Measurements from ENCODE around the gene SNN. TPM values are rescaled to one million over a fixed set of nuclear protein-coding genes. Genes with fewer than 3 reads are reported as not detected.

The SNN gene
- total RNA-seq, result 18.1 and 54.8 TPM in 2 replicates

GRCh38 chr16:11667824-11668622 is at the start of gene SNN:
Gene SNN (plus strand): TSS chr16:11668455. CDS start chr16:11676060, 7,605 bp downstream.

Other genes with a start within 250 kb of the SNN start
- 77.6 and 198 TPM in 2 replicates for gene LITAF, start 81.5 kb upstream of the SNN start, total RNA-seq
- gene TXNDC11, start 74.4 kb downstream of the SNN start, total RNA-seq, result 32.2 and 36.6 TPM in 2 replicates
- 38.3 and 51.3 TPM in 2 replicates for gene ZC3H7A, start 128.8 kb downstream of the SNN start, total RNA-seq
- 124 and 187 TPM in 2 replicates for gene RSL1D1, start 183.1 kb downstream of the SNN start, total RNA-seq
- gene GSPT1, start 247.5 kb downstream of the SNN start, total RNA-seq, result 95.0 and 203 TPM in 2 replicates

Measured in nasal cavity respiratory epithelium epithelial cell of viscerocranial mucosa (primary cell).